ENCODE data around the gene SH3BP4.

DNA sequence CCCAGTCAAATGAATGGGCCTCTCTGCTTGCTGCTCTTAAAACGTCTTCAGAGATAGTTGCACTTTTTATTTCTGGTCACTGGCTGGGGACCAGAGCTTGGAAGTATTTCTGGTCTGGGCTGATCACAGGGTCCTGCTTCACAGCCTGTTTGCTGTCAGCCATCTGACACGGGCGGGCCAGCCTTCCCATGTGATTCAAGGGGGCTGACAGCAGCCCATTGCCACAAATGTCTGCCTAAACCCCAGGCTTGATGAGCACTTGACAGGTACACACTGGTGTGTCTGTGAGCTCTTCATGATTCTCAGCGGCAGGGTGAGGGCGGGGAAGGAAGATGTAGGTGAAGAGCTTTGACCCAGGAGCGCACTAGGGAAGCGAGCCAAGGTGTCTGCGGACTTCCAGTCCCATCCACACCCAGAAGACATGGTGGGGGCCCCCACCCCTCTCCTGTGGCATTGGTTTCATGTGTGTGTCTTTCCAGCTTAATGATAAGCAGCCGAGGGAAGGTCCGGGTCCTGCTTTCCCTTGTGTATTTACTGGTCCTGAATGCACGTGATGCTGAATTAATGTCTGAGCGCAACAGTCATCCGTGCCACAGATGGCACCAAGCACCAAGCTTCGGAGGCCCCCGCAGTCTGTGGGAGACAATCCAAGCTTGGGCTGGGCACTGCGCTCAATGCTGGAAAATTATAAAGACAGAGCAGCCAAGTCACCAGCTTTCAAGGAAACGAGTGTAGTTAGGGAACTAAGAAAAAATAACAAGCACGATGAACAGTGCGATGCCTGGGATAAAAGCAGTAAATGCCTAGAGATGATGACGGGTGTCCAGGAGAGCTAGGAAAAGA, 73.3 kb downstream of the SH3BP4 start:
- TF ChIP-seq, protein P1, sequence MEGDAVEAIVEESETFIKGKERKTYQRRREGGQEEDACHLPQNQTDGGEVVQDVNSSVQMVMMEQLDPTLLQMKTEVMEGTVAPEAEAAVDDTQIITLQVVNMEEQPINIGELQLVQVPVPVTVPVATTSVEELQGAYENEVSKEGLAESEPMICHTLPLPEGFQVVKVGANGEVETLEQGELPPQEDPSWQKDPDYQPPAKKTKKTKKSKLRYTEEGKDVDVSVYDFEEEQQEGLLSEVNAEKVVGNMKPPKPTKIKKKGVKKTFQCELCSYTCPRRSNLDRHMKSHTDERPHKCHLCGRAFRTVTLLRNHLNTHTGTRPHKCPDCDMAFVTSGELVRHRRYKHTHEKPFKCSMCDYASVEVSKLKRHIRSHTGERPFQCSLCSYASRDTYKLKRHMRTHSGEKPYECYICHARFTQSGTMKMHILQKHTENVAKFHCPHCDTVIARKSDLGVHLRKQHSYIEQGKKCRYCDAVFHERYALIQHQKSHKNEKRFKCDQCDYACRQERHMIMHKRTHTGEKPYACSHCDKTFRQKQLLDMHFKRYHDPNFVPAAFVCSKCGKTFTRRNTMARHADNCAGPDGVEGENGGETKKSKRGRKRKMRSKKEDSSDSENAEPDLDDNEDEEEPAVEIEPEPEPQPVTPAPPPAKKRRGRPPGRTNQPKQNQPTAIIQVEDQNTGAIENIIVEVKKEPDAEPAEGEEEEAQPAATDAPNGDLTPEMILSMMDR (IDR thresholded peaks at IDR 0.05; ENCODE audit: low read depth, low read length, missing input control): no peak
- TF ChIP-seq, protein P2, sequence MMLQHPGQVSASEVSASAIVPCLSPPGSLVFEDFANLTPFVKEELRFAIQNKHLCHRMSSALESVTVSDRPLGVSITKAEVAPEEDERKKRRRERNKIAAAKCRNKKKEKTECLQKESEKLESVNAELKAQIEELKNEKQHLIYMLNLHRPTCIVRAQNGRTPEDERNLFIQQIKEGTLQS (IDR thresholded peaks at IDR 0.05): no peak
- TF ChIP-seq, protein P3, sequence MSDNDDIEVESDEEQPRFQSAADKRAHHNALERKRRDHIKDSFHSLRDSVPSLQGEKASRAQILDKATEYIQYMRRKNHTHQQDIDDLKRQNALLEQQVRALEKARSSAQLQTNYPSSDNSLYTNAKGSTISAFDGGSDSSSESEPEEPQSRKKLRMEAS (IDR thresholded peaks at IDR 0.05): no peak
- TF ChIP-seq RAD21 (IDR thresholded peaks at IDR 0.05): no peak
- no peak for TF ChIP-seq YY1 (IDR thresholded peaks at IDR 0.05)
- no peak for TF ChIP-seq FOXA1 (IDR thresholded peaks at IDR 0.05)
- TF ChIP-seq, protein P4, sequence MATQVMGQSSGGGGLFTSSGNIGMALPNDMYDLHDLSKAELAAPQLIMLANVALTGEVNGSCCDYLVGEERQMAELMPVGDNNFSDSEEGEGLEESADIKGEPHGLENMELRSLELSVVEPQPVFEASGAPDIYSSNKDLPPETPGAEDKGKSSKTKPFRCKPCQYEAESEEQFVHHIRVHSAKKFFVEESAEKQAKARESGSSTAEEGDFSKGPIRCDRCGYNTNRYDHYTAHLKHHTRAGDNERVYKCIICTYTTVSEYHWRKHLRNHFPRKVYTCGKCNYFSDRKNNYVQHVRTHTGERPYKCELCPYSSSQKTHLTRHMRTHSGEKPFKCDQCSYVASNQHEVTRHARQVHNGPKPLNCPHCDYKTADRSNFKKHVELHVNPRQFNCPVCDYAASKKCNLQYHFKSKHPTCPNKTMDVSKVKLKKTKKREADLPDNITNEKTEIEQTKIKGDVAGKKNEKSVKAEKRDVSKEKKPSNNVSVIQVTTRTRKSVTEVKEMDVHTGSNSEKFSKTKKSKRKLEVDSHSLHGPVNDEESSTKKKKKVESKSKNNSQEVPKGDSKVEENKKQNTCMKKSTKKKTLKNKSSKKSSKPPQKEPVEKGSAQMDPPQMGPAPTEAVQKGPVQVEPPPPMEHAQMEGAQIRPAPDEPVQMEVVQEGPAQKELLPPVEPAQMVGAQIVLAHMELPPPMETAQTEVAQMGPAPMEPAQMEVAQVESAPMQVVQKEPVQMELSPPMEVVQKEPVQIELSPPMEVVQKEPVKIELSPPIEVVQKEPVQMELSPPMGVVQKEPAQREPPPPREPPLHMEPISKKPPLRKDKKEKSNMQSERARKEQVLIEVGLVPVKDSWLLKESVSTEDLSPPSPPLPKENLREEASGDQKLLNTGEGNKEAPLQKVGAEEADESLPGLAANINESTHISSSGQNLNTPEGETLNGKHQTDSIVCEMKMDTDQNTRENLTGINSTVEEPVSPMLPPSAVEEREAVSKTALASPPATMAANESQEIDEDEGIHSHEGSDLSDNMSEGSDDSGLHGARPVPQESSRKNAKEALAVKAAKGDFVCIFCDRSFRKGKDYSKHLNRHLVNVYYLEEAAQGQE (IDR thresholded peaks at IDR 0.05): no peak
- TF ChIP-seq TAF1 (conservative IDR thresholded peaks at IDR 0.05): no peak
- no peak for TF ChIP-seq JUND (IDR thresholded peaks at IDR 0.05)
- TF ChIP-seq SP1 (IDR thresholded peaks at IDR 0.05): no peak
- TF ChIP-seq GABPA (IDR thresholded peaks at IDR 0.05 in 1 of 2, conservative IDR thresholded peaks at IDR 0.05 in 1 of 2): no peak
